DMS 273 treated with DMSO at 0.1 percent for 48 hours (cell line): Measurements from ENCODE around the gene EIF4A2.
A peak's percentile ranks its signal among the peaks of the same experiment; 100 is the strongest.
"Not testable (repeated sequence)": the region's sequence is repeated elsewhere in the genome, so short reads cannot be mapped to it uniquely, and the experiment has no call there.

Experiments used
- DNase-seq: peaks from one replicate; lab custom pipeline; 2025; lab: John Stamatoyannopoulos, UW

The EIF4A2 gene

DNA sequence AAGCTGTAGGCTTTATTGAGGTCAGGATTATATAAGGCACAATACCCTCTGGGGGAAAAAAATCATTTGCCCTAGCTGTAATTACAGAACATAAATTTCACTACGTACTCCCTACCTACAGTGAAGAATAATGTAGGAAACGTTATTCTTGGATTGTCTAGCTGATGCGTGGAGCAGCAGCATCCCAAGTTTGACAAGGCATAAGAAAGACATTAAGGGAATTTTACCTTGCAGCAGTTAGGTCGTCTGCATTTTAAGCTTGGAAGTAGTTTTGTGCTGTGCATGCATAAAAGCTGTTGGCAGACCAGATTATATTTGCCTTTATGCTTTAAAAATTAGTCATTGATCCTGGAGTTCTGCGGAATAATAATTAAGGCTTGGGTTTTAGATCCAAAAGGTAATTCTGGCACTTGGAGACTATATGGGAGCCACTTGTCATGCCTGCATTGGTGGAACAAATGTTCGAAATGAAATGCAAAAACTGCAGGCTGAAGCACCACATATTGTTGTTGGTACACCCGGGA, 2.2 kb downstream of the EIF4A2 start:
- DNase-seq, result no peak

DNA sequence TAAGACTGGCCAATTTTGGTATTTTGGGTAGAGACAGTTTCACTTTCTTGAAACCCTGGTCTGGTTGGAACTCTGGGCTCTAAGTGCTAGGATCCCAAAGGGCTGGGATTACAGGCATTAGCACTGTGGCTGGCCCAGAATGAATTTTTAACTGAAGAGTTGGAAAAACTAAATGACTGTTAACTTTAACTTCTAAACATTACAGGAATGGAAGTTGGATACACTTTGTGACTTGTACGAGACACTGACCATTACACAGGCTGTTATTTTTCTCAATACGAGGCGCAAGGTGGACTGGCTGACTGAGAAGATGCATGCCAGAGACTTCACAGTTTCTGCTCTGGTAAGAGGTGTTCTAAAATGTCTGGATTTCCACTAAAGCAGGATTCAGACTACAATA, 3.5 kb downstream of the EIF4A2 start:
- no peak for DNase-seq

DNA sequence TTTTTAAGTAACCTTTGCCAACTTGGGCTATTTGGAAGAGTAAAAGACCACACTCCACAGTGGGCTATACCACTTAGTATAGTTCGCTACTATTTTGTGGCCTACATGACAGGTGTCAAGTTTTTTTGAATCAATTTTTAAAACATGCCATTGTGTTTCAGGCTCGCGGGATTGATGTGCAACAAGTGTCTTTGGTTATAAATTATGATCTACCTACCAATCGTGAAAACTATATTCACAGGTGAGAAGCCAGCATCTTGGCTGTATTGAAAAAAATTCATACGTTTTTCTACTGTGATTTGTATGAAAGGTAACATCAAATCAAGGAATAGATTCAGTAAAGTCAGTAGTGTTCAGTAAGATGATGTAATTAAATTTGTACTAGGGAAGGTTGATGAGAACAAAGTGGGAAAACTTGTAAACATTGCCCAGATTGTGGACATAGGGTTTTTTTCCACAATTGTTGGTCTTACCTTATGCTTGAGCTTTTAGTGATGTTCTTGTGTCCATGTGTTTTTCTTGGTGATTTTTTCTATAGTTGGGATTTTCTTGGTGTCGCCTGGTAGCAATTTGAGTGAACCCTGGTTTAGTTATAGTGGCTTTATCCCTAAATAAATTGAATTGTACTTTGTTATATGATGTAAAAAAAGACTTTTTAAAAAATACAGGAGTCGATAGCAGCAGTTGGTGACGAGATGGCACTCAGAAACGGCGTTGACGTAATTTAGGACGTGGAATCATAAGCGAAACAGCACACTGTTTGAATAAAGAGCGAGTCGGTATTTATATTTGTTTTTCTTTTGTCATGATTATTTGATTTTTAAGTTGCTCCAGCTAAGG, 4.5 kb downstream of the EIF4A2 start:
- DNase-seq, result no peak

DNA sequence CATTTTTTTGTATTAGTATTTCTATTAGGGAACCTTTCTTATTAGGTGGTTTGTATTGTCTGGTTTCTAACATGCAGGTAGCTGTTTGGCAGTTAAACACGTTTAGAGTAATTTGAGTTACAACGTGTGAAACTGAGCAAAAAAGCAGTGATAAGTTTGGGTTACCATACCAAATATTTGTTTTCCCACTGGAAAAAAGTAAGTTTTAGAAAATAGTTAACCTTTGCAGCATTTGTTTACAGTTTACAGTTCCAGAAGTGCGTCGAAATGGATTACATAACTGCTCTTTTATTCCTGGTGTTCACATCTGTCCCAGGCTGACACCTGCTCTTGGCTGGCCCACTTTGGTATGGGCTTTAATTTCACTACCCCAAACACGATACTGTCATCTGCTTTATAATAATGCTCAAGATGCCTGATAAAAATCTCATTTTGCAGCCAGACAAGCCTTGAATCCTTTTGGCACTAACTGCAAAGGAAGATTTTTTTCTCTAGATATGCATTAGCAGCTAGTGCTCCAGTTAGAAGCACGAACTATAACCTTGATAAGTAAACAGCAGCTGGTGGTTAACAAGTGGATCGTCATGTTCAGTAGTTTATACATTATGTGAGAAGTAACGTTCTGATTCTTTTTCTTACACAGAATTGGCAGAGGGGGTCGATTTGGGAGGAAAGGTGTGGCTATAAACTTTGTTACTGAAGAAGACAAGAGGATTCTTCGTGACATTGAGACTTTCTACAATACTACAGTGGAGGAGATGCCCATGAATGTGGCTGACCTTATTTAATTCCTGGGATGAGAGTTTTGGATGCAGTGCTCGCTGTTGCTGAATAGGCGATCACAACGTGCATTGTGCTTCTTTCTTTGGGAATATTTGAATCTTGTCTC, 5.3 kb downstream of the EIF4A2 start:
- peak; percentile 38 for DNase-seq

DNA sequence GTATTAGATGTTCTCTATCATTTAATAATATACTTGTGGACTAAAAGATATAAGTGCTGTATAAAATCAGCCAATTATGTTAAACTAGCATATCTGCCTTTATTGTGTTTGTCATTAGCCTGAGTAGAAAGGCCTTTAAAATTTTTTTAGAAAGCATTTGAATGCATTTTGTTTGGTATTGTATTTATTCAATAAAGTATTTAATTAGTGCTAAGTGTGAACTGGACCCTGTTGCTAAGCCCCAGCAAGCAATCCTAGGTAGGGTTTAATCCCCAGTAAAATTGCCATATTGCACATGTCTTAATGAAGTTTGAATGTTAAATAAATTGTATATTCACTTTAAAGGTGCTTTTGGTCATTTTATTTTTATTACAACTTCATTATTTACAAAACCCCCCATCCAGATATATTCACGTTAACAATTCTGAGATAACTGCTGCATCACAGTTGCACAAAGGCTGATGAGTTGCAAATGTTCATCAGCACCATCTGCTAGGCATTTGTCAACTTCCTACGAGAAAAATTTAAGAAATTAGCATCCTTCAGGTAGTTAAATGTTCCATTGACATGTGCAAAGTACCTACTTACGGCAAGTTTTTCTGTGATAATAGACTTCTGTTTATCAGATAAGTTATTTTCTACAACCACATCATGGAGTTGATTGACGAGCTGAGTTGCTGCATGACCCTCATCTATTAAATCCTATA, 6.3 kb downstream of the EIF4A2 start:
- peak; percentile 61 for DNase-seq

DNA sequence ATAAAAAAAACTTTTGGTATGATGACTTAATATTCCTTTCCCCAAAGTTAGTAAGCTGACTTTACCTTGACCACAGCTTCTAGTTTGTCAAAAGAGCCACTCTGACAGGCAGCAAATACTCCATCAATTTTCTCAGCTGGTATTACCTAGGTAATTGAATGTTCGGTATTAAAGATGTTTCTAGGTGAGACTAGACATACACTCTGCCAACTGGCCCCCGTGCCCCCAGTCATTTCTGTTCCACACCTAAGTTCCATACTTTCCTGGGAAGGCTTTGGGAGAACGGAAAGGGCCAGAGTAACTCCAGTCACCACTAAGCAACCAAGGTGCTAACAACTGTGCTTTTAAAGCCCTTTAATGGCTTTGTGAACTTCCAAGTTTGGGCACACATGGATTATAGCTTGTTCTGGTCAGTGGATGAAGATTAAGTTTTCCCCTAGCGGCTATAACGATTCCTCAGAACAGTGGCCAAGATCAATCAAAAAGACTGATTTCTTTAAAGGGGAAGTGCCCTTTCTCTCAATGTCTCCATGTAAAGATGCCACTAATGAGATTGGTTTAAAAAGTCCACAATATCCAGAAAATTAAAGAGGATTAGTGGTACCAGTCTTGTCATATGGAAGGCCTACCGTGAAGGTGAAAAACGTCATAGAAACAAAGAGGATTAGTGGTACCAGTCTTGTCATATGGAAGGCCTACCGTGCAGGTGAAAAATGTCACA, 7.0 kb downstream of the EIF4A2 start:
- DNase-seq, result peak; percentile 92

DNA sequence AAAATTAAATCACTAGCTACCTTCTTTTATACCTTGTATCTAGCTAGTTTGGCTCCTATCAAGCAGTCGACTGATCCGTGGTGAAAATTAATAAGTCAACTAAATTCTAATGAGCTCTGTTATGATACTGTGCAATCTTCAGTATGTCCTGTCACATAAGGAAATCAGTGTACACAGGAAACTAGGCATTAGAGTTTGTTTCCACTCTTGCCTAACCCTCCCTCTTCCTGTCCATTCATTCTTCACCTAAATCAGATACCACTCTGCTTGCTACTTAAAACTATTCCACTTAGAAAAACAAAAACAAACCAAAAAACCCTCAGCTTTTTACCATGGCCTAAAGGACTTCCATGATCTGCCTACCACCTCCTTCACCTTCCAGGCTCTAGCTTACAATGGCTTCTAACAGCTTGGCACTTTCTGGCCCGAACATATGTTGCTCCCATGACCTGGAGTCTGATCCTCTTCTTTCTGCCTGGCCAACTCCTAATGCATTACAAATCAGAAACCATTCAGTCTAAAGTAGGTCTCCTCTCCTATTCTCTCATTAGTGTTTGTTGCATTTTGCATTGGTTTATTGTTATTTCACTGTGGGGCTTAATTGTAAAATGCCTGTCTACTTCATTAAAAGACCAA, 15.0 kb downstream of the EIF4A2 start:
- DNase-seq, result no peak

DNA sequence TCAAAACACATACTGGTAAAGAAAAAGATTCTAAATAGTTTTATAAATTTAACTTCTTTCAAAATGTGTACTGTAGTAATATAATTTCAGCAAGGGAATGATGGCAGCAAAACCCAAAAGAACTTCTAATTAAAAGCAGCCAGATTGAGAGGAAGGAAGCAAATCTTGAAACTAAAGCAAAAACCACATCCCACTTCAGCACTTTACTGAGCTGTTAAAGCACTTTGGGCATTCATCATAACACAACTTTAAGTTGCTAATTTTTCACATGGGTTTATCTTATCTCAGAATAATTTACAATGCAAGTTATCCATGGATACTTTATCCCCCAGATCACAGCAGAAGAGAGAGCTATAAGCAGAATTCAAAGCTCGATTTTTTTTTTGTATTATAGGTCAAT, 16.9 kb downstream of the EIF4A2 start:
- no peak for DNase-seq

DNA sequence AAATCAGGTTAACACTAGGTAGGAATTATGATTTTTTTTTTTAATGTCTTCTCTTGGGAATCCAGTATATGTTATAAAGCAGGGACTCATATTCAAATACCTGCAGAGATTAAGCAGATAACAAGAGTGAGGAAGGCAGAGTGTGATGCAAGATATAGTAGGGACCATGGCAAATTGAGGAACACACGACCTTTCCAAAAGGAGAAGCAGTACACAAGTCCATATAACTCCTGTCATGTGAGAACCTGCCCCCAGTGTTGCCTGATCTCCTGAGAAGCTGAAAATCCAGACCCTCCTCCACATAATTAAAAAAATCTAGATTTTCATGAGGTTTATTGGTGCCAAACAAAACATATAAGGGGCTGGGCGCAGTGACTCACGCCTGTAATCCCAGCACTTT, 19.3 kb downstream of the EIF4A2 start:
- no peak for DNase-seq

DNA sequence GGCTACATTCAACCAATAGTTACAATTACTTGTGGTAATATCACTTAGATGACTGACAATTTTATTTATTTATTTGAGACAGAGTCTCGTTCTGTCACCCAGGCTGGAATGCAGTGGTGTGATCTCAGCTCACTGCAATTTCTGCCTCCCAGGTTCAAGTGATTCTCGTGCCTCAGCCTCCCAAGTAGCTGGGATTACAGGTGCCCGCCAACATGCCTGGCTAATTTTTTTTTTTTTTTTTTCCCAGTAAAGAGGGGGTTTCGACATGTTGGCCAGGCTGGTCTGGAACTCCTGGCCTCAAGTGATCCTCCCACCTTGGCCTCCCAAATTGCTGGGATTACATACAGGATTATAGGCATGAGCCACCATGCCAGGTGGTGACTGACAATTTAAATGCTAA, 20.1 kb downstream of the EIF4A2 start:
- not testable (repeated sequence) for DNase-seq

DNA sequence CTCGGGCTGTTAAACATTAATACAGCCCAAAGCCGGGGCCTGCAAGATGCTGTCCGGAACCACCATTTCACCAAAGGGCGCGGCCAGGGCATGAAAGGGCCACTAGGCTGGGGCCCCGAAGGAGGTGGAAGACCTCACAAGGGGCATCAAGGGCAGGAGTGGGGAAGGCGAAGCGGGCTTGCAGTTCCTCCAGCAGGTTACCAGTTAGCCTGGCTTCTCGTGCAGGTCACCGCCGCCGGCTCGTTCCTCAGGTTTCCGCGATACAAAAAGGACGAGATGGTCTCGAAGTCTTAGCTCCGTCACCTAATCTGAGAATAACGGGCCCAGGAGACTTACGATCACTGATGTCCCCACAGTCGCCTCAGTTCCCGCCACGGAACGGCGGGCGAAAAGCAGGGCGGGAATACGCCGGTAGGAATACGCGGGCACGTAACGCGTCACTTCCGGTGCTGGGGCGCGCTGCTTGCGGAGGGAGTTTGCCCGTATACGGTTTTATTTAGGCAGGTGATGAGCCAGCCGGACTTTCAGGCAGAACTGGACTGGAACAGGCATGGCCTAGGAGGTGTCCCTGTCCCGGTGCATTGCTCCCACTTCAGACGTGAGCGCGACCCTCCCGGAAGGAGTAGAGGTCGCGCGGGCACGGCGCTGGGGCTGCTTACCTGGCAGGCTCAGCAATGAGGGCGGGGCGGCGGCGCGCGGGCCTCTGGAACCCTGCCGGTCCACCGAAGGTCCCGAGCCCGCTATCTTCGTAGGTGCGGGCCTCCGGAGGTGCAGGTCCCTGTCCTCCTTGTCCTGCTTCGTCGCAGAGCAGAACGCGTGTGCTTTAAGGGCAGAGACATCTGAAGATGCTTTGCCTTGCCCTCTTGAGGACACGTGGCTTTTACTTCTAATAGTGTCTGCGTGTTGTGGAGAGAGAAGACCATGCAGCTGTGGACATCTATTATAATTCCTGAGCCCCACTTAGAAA, 23.0 kb downstream of the EIF4A2 start, which contains the start of gene RFC4:
RFC4 (minus strand) TSS at position 394 of the 967 bp plus-strand sequence. CDS start 1,769 bp downstream, outside the sequence.
- peak; percentile 74 for DNase-seq

DNA sequence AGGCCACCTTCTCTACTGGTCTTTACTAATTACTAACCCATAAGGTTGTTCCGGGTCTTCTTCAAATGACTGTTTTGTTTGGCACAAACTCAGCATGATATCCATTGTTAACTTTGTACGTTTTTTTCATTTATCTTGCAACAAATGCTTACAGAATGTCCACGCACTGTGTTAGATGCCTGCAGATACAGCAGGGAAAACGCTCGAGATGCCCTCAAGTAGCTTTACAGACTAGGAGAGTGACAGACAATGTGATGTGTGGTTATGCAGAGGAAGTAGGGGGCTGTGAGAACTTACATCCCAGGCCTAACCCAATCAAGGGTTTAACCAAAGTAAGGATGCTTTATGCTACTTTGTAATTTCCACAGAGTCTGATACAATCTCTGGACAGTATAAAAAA, 23.9 kb downstream of the EIF4A2 start:
- DNase-seq, result no peak

DNA sequence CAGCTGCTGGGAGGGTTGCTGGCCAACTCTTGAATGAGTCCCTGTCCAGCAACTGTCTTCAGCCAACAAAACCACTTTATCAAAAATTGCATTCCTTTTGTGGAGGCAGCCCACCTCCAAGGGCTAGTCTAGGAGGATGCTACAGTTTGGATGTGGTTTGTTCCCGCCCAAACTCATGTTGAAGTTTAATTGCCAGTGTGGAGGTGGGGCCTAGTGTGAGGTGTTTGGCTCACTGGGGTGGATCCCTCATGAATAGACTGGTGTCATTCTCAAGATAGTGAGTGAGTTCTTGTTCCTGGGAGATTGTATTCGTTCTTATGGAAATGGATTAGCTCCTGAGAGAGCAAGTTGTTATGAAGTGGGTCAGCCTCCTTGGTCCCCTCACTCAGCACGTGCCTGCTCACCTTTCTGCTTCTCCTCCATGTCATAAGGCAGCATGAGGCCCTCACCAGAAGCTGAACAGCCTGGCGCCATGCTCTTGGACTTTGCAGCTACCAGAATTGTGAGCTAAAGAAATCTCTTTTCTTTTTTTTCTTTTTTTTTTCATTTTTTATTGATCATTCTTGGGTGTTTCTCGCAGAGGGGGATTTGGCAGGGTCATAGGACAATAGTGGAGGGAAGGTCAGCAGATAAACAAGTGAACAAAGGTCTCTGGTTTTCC, 27.1 kb downstream of the EIF4A2 start:
- no peak for DNase-seq

DNA sequence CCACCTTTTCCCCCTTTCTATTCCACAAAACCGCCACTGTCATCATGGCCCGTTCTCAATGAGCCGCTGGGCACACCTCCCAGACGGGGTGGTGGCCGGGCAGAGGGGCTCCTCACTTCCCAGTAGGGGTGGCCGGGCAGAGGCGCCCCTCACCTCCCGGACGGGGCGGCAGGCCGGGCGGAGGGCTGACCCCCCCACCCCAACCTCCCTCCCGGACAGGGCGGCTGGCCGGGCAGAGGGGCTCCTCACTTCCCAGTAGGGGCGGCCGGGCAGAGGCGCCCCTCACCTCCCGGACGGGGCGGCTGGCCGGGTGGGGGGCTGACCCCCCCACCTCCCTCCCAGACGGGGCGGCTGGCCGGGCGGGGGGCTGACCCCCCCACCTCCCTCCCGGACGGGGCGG, 27.9 kb downstream of the EIF4A2 start:
- DNase-seq, result not testable (repeated sequence)

DNA sequence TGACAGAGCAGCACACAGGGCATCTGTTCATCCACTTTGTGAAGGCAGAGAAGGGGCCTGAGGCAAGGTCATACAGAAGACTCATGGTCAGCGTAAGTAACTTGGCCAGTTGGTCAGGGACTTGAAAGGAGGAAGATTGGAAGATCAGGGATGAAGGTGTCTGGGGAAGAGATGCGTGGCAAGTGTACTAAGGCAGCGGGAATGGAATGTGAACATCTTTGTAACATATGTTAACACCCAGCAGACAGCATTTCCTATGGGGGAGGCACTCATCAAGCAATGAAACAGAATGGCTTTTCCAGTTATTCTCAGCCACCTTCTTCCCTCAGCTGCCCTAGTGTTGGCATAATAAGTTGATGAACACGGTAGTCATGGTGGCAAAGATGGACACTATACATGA, 30.7 kb downstream of the EIF4A2 start:
- no peak for DNase-seq

DNA sequence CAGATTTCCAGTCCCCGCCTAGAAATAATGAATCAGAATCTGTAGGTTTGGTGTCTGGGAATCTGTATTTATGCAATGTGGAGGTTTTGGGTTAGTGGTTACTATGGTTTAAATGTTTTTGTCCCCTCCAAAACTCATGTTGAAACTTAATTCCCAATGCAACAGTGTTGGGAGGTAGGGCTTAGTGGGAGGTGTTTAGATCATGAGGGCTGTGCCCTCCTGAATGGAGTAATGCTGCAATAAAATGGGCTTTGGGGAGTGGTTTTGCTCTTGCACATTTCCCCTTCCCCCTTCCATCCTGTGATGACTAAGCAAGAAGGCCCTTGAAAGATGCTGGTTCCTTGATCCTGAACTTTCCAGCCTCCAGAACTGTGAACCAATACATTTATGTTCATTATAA, 32.1 kb downstream of the EIF4A2 start:
- no peak for DNase-seq

DNA sequence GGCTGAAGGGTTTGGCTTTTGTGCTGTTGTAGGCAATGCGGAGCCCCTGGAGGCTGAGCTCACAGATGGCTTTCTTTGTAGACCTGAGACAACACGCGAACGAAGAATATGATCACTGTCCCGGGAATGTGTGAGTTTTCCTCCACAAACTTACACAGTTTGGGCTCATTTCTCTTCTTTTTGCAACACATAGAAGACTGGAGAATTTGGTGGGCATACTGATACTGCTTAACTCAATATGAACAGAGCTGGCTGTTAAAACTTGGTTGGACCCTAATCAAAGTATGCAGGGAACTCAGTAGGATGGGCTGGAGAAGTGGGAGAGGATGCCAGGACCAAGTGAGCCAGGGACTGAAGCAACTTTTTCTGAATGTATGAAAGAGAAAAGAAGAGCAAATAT, 35.1 kb downstream of the EIF4A2 start:
- no peak for DNase-seq

DNA sequence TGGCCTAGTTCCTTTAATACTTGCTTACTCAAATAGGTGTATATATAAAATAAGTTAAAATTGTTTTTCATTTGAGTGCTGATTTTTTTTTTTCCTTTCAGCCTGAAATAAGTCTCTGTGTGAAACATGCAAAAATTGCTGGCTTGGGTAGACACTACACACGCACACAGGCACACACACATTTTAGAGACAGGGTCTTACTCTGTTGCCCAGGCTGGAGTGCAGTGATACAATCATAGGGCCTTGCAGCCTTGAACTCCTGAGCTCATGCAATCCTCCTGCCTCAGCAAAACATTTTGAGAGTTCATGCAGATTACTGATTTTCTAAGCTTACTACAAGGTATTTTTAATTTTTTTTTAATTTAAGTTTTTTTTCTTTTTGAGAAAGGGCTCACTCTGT, 35.6 kb downstream of the EIF4A2 start:
- no peak for DNase-seq
